Measurements from ENCODE around the gene TMEM132E. TPM values are rescaled to one million over a fixed set of nuclear protein-coding genes. Genes with fewer than 3 reads are reported as not detected.

TMEM132E gene
- total and polyA plus RNA-seq, 2 experiments from 2014 or later: 0.16 to 0.45 TPM

GRCh38 chr17:34647511-34647910 lies 68.1 kb downstream of the TMEM132E start (continued):
- TF ChIP-seq CREB1 (CRISPR knock-in tag; IDR thresholded peaks at IDR 0.05; ENCODE audit: low read depth) (no peak), EZH2phosphoT487 (IDR thresholded peaks at IDR 0.05; ENCODE audit: unreplicated experiment) (no peak), NANOG (IDR thresholded peaks at IDR 0.05; ENCODE audit: borderline replicate concordance) (no peak), EZH2 (IDR thresholded peaks at IDR 0.05; ENCODE audit: low read depth, unreplicated experiment) (no peak)

GRCh38 chr17:34650051-34650750 lies 70.8 kb downstream of the TMEM132E start:
- DNase-seq (ENCODE audit: low spot score): no peak
- Mint-ChIP-seq H3K4me1 (peaks cover 2% of the 10 kb centered on the region; the same call in 1 of the 3 replicates), H3K27ac (no peak overlapping the region), H3K36me3 (ENCODE audit: low read depth) (no peaks in the 10 kb centered on the region), H3K9me3 (0 out of 3 replicates have a peak, but pooled peaks cover 3% of the 10 kb centered on the region), H3K27me3 (ENCODE audit: insufficient read depth, low read depth, poor library complexity) (peaks cover 4% of the 10 kb centered on the region), H3K4me3 (no peak overlapping the region)
- H3K27me3 ChIP-seq (ENCODE audit: insufficient read depth): no peaks in the 10 kb centered on the region
- no peak for ATAC-seq
- H3K4me3 ChIP-seq: no peak overlapping the region
- no peak overlapping the region for H3K27ac ChIP-seq (ENCODE audit: low read depth)
- no peaks in the 10 kb centered on the region for H3K9me2 ChIP-seq (ENCODE audit: insufficient read depth)
- no peaks in the 10 kb centered on the region for H3K36me3 ChIP-seq (ENCODE audit: insufficient read depth)
- no peak overlapping the region for H3K4me2 ChIP-seq
- TF ChIP-seq REST (IDR thresholded peaks at IDR 0.05; ENCODE audit: unreplicated experiment): no peak
- no peak for TF ChIP-seq CREB1 (CRISPR knock-in tag; IDR thresholded peaks at IDR 0.05; ENCODE audit: low read depth)
- no peak for TF ChIP-seq ZNF462 (CRISPR knock-in tag; IDR thresholded peaks at IDR 0.05)
- TF ChIP-seq CTCF (conservative IDR thresholded peaks at IDR 0.05; ENCODE audit: low read depth in 2 of 2): no peak
- no peak for TF ChIP-seq POLR2AphosphoS5 (IDR thresholded peaks at IDR 0.05; ENCODE audit: low read depth)
- no peak for TF ChIP-seq ZNF331 (CRISPR knock-in tag; IDR thresholded peaks at IDR 0.05; ENCODE audit: low read depth)
- no peak for TF ChIP-seq EZH2 (IDR thresholded peaks at IDR 0.05; ENCODE audit: low read depth, unreplicated experiment)
- TF ChIP-seq EZH2phosphoT487 (IDR thresholded peaks at IDR 0.05; ENCODE audit: unreplicated experiment): no peak
- no peaks in the 10 kb centered on the region for H4K20me1 ChIP-seq (replicated peaks; ENCODE audit: insufficient read depth)
- H3K79me2 ChIP-seq (replicated peaks; ENCODE audit: insufficient read depth): no peaks in the 10 kb centered on the region
- no peaks in the 10 kb centered on the region for H3K4me1 ChIP-seq (ENCODE audit: insufficient read depth)
- H3F3A ChIP-seq (replicated peaks; ENCODE audit: low read depth): no peaks in the 10 kb centered on the region
- no peak overlapping the region for H2AFZ ChIP-seq
